Middle frontal gyrus (tissue), 1 donor: Measurements from ENCODE around the gene NES.

ENCODE experiments used
- DNase-seq: peaks from one replicate; pipeline ENCODE4 v3.0.0-alpha.2; 2015; ENCODE audit warnings: low spot score; ENCODE audit errors: extremely low spot score

The NES gene

GRCh38 chr1:156682166-156682890, 5.1 kb upstream of the NES start:
- no peak for DNase-seq

- DNase-seq: no peak
These were observed 4.2 kb upstream of the NES start for GRCh38 chr1:156681196-156681960.

GRCh38 chr1:156680056-156680455, 2.8 kb upstream of the NES start:
- DNase-seq: no peak

DNA sequence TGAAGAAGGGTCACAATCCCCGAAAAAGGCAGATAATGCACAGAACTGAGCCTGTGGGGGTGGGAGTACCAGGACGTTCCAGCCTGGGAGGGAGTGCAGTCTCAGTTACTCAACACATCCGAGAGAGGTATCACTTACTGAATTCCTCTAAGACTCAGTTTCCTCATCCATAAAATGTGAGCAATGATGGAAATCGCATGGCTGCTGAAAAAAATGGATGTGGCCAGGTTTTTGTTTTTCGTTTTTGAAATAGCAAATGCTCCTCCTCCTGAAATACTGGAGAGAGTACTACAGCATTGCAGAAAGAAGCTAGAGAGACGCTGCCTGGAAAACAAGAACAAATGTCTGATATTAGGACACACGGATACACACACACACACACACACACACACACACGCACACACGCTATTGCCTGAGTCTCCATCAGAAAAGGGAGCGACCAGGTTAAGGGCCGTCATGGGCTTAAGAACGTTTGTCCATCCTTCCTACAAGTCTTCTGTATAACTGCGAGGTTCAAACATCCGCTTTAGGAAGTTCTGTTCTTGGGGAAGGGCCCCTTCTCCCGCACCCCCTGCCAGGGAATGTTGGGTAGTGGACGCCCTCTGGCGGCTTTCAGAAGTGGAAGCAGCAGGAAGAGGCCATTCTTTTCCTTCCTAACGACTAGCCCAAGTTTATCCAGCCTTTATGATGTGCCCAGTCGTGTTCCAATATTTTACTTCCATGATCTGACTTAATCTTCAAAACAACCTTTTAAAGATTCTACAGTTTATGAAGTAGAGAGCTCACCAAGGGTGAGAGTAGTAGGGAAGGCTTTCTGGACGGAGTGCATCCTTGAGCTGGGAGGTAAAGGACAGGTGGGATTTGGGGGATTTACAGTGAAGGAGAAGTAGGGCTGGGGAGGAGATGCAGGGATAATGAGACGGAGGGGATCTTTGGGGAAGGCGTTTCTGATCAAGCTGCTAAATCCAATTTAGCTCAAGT, 699 bp upstream of the NES start:
- peak; percentile 74 for DNase-seq

DNA sequence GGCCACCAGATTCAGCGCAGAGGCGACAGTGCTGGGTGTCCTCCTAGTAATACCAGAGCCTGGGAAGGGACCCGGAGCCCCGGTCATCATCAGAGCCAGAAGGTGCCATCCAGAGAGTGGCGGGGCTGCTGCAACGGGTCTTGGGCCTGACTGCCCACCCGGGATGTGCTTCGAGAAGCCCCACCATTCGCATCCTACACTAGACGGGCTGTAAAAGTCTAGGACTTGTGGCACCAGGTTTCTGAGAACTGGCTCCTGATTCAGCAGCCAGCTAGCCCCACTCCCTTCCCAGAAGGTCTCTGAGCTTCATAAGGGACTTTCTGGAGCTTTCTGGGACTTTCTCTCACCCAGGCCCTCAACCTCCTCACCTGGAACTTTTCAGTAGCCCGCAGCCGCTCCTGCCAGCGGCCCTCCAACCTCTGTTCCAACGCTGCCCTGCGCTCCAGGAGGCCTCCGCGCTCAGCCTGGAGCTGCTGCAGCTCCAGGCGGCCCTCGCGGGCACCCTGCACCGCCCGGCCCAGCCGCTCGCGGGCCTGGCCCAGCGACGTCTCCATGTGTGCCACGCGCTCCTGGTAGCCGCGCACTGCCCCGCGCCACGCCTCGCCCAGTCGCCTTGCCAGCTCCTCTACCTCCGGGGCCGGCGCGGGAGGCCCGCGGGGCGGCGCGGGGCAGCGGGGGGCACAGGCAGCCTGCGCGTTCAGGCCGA, 940 bp downstream of the NES start:
- no peak for DNase-seq

GRCh38 chr1:156675210-156676113, 1.7 kb downstream of the NES start:
- no peak for DNase-seq

- no peak for DNase-seq
These were observed 3.7 kb downstream of the NES start for GRCh38 chr1:156673387-156674121.

DNA sequence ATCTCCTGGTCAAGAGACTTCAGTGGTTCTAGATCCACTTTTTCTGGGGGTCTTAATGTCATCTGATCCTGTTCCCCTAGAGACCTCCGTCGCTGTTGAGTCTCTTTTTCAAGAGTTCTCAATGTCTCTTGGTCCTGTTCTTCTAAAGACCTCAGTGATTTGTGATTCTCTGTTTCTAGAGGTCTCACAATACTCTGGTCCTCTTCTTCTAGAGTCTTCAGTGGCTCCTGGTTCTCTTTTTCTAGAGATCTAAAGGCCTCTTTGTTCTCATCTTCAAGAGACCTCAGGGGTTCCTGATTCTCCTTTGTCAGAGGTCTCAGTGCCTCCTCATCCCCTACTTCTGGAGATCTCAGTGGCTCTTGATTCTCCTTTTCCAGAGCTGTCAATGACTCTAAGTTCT, 5.4 kb downstream of the NES start:
- no peak for DNase-seq

DNA sequence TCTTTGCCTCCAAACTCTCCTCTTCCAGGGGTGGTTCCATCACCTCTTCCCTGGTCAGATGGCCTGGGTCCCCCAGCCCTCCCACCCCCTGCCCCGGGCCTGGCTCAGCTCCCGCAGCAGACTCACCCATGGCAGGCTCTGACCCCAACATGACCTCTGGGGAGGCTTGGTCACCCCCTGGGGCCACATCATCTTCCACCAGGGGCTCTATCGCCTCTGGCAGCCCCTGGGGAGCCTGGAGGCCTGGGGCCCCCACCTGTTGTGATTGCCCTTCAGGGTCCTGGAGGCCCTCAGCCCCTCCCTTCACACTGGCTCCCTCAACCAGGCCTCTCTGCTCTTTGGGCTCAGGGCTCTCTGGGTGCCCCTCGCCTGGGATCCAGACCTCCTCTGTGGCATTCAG, 6.4 kb downstream of the NES start:
- DNase-seq: no peak

- no peak for DNase-seq
These were observed 6.8 kb downstream of the NES start for GRCh38 chr1:156670359-156670758.

GRCh38 chr1:156669794-156670193, 7.4 kb downstream of the NES start:
- no peak for DNase-seq

GRCh38 chr1:156668801-156669637, 8.2 kb downstream of the NES start:
- DNase-seq: no peak

- no peak for DNase-seq
These were observed 9.1 kb downstream of the NES start for GRCh38 chr1:156667968-156668709.

- DNase-seq: no peak
These were observed 9.6 kb downstream of the NES start for GRCh38 chr1:156667610-156667967.

DNA sequence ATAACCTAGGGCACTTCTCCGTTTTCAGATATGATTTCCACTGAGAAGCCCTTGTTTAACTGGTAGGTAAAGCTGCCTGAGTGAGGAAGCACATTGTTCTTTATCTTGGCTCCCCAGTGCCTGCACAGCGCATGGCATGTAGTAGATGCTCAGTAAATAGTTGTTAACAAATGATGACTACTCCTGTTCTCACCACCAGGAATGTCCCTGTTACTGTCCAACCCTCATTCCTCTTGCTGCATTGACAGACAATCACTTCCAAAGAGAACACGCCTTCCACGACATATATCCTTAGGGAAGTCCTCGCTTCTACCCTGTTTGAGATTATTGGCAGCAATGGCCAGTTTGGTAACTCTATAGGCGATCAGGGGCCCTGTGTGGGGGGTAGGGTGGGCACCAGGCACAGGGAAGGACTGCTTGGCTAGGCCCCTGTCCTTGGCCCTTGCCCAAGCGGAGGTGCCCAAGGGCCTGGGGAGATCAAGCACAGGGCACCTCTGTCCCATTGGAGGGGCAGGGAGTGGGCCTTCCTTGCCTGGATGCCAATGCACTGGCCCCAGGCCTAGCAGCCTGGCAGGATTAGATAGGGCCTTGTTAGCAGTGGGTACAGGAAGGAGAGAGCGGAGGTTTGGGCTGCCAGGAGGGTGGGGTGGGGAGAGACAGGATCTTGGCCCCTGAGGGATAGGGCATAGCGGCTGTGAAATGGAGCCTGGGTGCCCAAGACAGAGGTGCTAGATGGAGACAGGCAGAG, 10.2 kb downstream of the NES start:
- DNase-seq: no peak

DNA sequence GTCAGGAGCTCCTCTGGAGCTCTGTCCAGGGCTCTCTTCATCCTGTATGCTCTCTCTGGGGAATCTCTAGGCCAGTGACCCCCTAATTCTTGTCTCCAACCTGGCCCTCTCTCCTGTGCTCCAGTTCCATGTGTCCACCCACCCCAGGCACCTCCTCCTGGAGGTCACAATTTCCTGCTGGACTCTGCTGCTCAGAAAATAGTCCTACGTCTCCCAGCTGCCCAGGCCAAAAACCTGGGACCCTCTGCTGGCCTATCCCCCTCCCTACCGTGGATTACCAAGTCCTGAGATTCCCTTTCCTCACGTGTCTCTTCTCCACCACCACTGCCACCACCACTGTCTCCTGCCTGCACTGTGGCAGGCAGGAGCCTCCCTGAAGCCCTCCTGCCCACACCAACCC, 11.7 kb downstream of the NES start:
- DNase-seq: no peak

- DNase-seq: no peak
These were observed 12.3 kb downstream of the NES start for GRCh38 chr1:156664767-156665411.
